OCI-LY3 (cell line): Measurements from ENCODE around the gene CACNA1C.

Source experiments
- CTCF ChIP-seq: fragments of 200-600, 300-600 bp; sonication (generic); IDR thresholded peaks from 2 replicates; pipeline ENCODE4 v1.5.1; 2014; ENCODE audit warnings: antibody characterized with exemption, low read length, low read depth
- EZH2phosphoT487 ChIP-seq: fragments of 200-600 bp; shearing (Covaris generic); IDR thresholded peaks from 2 replicates; pipeline ENCODE4 v1.6.1; 2018; ENCODE audit warnings: antibody characterized with exemption, mixed run types, low read depth

- TF ChIP-seq CTCF (no peak), EZH2phosphoT487 (no peak)
Measured at GRCh38 chr12:2355604-2356003, 302.8 kb downstream of the CACNA1C start.
